ENCODE results near the gene NEK4. TPM values are rescaled to one million over a fixed set of nuclear protein-coding genes. Genes with fewer than 3 reads are reported as not detected.

The NEK4 gene
- total and polyA plus RNA-seq, 2 of the 13 experiments (the other 11 are each of a cell fraction or from before 2014, with no cell fraction given), result 16.5 to 38.0 TPM

DNA sequence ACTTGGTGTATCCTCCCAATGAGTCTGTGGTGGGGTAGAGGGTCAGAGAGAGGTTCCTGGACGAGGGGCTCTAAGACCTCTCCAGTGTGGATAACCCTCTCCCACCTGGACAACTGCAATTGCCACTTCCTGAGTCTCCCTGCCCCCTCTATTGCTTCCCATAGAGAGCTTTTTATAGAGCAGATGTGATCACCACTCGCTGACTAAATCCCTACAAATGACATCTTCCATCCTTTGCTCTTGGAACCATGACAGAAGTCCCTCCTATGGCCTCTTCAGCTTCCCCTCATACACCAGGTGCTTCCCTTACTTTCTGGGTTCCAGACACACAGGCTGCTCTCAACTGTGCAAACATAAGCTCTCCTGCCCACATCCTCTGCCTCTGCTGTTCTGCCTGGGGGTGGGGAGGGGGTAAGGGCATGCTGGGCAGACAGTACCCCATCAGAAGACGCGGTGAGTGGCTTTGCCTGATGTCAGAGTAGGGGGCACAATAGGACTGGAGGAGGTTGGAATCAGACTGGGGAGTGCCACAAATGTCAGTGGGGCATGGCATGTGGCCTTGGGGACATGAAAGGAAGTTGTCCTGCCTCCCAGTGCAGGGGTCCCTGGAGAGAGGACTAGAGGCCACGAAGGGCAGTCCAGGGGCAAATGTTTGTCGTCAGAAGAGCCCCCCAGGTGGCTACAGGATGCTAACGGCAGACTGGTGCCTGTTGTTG, 39.1 kb upstream of the NEK4 start:
- peaks cover 61% of the 10 kb centered on the region for H3K4me1 ChIP-seq (ENCODE audit: insufficient read depth, low read length)
- ChIA-PET CTCF (ENCODE audit: low intra/inter-chr PET ratio, low total read pairs) (no interaction called here), POLR2A (interaction anchor here (1.3 to 4.4 kb wide), 8 partner anchors 9 to 34 kb away, joined by 3 to 18 read pairs (median 5); no protein-coding TSS in a partner anchor)
- intact Hi-C loops (cut with micrococcal nuclease; ENCODE audit: unreplicated experiment) (no loop called here), in situ Hi-C loops (cut with HindIII; ENCODE audit: extremely low pct_ligation_motif_present, low pct_unique_long_range_greater_than_20kb) (no loop called here)
- H3K9me3 ChIP-seq (ENCODE audit: low read length), result no peaks in the 10 kb centered on the region
- no peak overlapping the region for H3K4me2 ChIP-seq (ENCODE audit: low read depth, low read length)
- H3K36me3 ChIP-seq (replicated peaks in 1 of 2; ENCODE audit: control insufficient read depth in 1 of 2, insufficient read depth in 2 of 2, low read length in 2 of 2), result peaks cover 3 to 9% of the 10 kb centered on the region in 2 experiments; a peak in 3 of 5 replicates
- BruUV-seq (replicated peaks), result no TSS peak
- H3K27ac ChIP-seq (ENCODE audit: extremely low read length, insufficient read depth, low read length), result no peak overlapping the region
- ATAC-seq (no peak), DNase-seq (ENCODE audit: low spot score) (no peak), FAIRE-seq (no peak)
- WGBS (ENCODE audit: low lambda C conversion rate), result 93% methylated on average over 5 of the region's 7 CpGs
- no peak overlapping the region for H2AFZ ChIP-seq (ENCODE audit: low read length)
- no peak overlapping the region for H3K9ac ChIP-seq (ENCODE audit: insufficient read depth, low read depth, low read length)
- no peak overlapping the region for H3K4me3 ChIP-seq (replicated peaks in 1 of 3; ENCODE audit: insufficient read depth in 1 of 3, low read depth in 2 of 3, low read length in 3 of 3)
- no peaks in the 10 kb centered on the region for H3K79me2 ChIP-seq (ENCODE audit: insufficient read depth, low read length)
- H4K20me1 ChIP-seq (ENCODE audit: insufficient read depth, low read length), result no peaks in the 10 kb centered on the region
- H3K27me3 ChIP-seq (ENCODE audit: control insufficient read depth in 1 of 2, insufficient read depth in 2 of 2, low read length in 2 of 2), result no peaks in the 10 kb centered on the region
- TF ChIP-seq ZNF674 (CRISPR knock-in tag; IDR thresholded peaks at IDR 0.05; ENCODE audit: low read depth) (no peak), ZNF614 (CRISPR knock-in tag; IDR thresholded peaks at IDR 0.05; ENCODE audit: borderline replicate concordance) (no peak), PAF1 (CRISPR knock-in tag; IDR thresholded peaks at IDR 0.05) (peak; percentile 94), KDM3A (CRISPR knock-in tag; IDR thresholded peaks at IDR 0.05; ENCODE audit: low read depth) (no peak), IKZF1 (IDR thresholded peaks at IDR 0.05) (no peak), SALL1 (CRISPR knock-in tag; IDR thresholded peaks at IDR 0.05) (0 out of 2 replicates have a peak, but pooled peaks have one; percentile 25), SMARCE1 (IDR thresholded peaks at IDR 0.05; ENCODE audit: borderline replicate concordance) (no peak), ZNF451 (CRISPR knock-in tag; IDR thresholded peaks at IDR 0.05) (no peak), ETV6 (CRISPR knock-in tag; conservative IDR thresholded peaks at IDR 0.05) (no peak), ZNF678 (CRISPR knock-in tag; IDR thresholded peaks at IDR 0.05) (no peak), ZNF432 (CRISPR knock-in tag; IDR thresholded peaks at IDR 0.05; ENCODE audit: borderline replicate concordance) (no peak), POLR2AphosphoS5 (IDR thresholded peaks at IDR 0.05; ENCODE audit: low read depth, low read length) (peak; percentile 47; the same call in 1 of the 2 replicates), ZNF510 (CRISPR knock-in tag; IDR thresholded peaks at IDR 0.05; ENCODE audit: low read depth) (no peak), ZNF563 (CRISPR knock-in tag; IDR thresholded peaks at IDR 0.05) (0 out of 2 replicates have a peak, but pooled peaks have one; percentile 36), POLR2A (IDR thresholded peaks at IDR 0.05; ENCODE audit: insufficient read depth in 1 of 2, low read depth in 2 of 2, low read length in 2 of 2) (peak in 1 of 2 experiments; percentile 54; a peak in 2 of 4 replicates), ZMYM3 (CRISPR knock-in tag; IDR thresholded peaks at IDR 0.05) (no peak), HNRNPH1 (optimal IDR thresholded peaks at IDR 0.05; ENCODE audit: low read depth, low read length) (no peak), TMF1 (CRISPR knock-in tag; IDR thresholded peaks at IDR 0.05; ENCODE audit: low read depth) (no peak)
- TF ChIP-seq, protein P1, sequence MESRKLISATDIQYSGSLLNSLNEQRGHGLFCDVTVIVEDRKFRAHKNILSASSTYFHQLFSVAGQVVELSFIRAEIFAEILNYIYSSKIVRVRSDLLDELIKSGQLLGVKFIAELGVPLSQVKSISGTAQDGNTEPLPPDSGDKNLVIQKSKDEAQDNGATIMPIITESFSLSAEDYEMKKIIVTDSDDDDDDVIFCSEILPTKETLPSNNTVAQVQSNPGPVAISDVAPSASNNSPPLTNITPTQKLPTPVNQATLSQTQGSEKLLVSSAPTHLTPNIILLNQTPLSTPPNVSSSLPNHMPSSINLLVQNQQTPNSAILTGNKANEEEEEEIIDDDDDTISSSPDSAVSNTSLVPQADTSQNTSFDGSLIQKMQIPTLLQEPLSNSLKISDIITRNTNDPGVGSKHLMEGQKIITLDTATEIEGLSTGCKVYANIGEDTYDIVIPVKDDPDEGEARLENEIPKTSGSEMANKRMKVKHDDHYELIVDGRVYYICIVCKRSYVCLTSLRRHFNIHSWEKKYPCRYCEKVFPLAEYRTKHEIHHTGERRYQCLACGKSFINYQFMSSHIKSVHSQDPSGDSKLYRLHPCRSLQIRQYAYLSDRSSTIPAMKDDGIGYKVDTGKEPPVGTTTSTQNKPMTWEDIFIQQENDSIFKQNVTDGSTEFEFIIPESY (CRISPR knock-in tag; IDR thresholded peaks at IDR 0.05), result no peak
- TF ChIP-seq, protein P2, sequence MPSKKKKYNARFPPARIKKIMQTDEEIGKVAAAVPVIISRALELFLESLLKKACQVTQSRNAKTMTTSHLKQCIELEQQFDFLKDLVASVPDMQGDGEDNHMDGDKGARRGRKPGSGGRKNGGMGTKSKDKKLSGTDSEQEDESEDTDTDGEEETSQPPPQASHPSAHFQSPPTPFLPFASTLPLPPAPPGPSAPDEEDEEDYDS (CRISPR knock-in tag; IDR thresholded peaks at IDR 0.05), result no peak
- TF ChIP-seq, protein P3, sequence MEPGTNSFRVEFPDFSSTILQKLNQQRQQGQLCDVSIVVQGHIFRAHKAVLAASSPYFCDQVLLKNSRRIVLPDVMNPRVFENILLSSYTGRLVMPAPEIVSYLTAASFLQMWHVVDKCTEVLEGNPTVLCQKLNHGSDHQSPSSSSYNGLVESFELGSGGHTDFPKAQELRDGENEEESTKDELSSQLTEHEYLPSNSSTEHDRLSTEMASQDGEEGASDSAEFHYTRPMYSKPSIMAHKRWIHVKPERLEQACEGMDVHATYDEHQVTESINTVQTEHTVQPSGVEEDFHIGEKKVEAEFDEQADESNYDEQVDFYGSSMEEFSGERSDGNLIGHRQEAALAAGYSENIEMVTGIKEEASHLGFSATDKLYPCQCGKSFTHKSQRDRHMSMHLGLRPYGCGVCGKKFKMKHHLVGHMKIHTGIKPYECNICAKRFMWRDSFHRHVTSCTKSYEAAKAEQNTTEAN (CRISPR knock-in tag; conservative IDR thresholded peaks at IDR 0.05), result no peak
- TF ChIP-seq, protein P4, sequence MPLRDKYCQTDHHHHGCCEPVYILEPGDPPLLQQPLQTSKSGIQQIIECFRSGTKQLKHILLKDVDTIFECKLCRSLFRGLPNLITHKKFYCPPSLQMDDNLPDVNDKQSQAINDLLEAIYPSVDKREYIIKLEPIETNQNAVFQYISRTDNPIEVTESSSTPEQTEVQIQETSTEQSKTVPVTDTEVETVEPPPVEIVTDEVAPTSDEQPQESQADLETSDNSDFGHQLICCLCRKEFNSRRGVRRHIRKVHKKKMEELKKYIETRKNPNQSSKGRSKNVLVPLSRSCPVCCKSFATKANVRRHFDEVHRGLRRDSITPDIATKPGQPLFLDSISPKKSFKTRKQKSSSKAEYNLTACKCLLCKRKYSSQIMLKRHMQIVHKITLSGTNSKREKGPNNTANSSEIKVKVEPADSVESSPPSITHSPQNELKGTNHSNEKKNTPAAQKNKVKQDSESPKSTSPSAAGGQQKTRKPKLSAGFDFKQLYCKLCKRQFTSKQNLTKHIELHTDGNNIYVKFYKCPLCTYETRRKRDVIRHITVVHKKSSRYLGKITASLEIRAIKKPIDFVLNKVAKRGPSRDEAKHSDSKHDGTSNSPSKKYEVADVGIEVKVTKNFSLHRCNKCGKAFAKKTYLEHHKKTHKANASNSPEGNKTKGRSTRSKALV (CRISPR knock-in tag; IDR thresholded peaks at IDR 0.05), result no peak

Measured in HepG2 (cell line).